ENCODE results near the gene ZMYND10.

DNA sequence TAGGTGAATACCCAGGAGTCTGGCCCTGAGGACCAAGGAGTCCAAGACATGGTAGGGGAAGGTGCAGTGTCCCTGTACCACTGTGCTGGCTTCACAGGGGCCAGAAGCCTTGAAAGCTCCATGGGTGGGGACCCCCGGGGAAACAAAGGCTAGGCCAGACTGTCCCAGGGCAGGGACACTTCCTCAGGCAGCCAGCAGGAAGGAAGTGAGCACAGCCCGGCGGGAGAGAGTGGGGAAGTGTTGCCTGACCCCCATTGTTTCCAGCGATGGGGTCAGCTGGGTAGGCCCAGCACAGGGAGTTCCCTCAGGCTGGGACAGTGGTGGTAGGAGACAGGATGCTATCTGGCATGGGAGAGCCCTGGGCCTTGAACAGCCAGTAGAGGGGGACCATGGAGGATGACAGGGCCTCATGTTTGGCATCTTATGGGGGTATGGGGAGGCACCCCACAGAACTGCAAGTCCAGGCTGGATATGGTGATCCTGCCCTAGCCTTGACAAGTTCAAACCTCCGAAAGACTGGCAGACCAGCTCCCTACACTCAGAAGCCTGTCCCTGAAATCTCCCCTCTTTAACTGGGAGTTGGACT is 21.8 kb downstream of the ZMYND10 start:
- TF ChIP-seq POLR2AphosphoS5 (IDR thresholded peaks at IDR 0.05; ENCODE audit: low read depth, low read length) (no peak), TAF1 (IDR thresholded peaks at IDR 0.05; ENCODE audit: borderline replicate concordance, insufficient read depth, low read length) (no peak), SIN3A (IDR thresholded peaks at IDR 0.05; ENCODE audit: borderline replicate concordance, insufficient read depth, low read length) (no peak)
- TF ChIP-seq, protein P1, sequence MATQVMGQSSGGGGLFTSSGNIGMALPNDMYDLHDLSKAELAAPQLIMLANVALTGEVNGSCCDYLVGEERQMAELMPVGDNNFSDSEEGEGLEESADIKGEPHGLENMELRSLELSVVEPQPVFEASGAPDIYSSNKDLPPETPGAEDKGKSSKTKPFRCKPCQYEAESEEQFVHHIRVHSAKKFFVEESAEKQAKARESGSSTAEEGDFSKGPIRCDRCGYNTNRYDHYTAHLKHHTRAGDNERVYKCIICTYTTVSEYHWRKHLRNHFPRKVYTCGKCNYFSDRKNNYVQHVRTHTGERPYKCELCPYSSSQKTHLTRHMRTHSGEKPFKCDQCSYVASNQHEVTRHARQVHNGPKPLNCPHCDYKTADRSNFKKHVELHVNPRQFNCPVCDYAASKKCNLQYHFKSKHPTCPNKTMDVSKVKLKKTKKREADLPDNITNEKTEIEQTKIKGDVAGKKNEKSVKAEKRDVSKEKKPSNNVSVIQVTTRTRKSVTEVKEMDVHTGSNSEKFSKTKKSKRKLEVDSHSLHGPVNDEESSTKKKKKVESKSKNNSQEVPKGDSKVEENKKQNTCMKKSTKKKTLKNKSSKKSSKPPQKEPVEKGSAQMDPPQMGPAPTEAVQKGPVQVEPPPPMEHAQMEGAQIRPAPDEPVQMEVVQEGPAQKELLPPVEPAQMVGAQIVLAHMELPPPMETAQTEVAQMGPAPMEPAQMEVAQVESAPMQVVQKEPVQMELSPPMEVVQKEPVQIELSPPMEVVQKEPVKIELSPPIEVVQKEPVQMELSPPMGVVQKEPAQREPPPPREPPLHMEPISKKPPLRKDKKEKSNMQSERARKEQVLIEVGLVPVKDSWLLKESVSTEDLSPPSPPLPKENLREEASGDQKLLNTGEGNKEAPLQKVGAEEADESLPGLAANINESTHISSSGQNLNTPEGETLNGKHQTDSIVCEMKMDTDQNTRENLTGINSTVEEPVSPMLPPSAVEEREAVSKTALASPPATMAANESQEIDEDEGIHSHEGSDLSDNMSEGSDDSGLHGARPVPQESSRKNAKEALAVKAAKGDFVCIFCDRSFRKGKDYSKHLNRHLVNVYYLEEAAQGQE (IDR thresholded peaks at IDR 0.05; ENCODE audit: insufficient read depth in 1 of 2, low read depth in 2 of 2, low read length in 2 of 2), result no peak
